Pancreas (tissue), 10 donors: ENCODE results near the gene FAU. TPM values are rescaled to one million over a fixed set of nuclear protein-coding genes. Genes with fewer than 3 reads are reported as not detected.

Experiments
- ATAC-seq, 4 donors: fragments of 200-7000 bp; cut with Tn5 transposase; one replicate each; pipeline versions ENCODE4 v1.8.0 to v1.9.1; 2020; ENCODE audit warnings: mild to moderate bottlenecking in 4 of 4, moderate library complexity in 4 of 4
- DNase-seq, 6 donors: peaks; one replicate each; pipeline ENCODE4 v3.0.0-alpha.2; 2020
- FAIRE-seq: peaks from 2 replicates; lab custom pipeline; 2012; peaks lifted over from hg19 to GRCh38; lab: Jason Lieb, UNC
- H3K27ac ChIP-seq, 4 donors: fragments of 200-600 bp; sonication (generic); 1 replicate in 3 of 4; 2 replicates in 1 of 4; pipeline versions ENCODE4 v1.5.0 to v1.8.0; 2020
- H3K27me3 ChIP-seq, 4 donors: fragments of 200-600 bp; one replicate each; pipeline ENCODE4 v1.8.0; 2021
- H3K36me3 ChIP-seq, 3 donors: fragments of 200-600 bp; sonication (generic) in 1 of 3; one replicate each; pipeline versions ENCODE4 v1.5.0 to v1.8.0; 2020 to 2021
- H3K4me1 ChIP-seq, 3 donors: fragments of 200-600 bp; one replicate each; pipeline ENCODE4 v1.8.0; 2021
- H3K4me3 ChIP-seq, 4 donors: fragments of 200-600 bp; sonication (generic) in 2 of 4; one replicate each; pipeline versions ENCODE4 v1.5.0 to v1.8.0; 2020 to 2021
- H3K9me3 ChIP-seq, 4 donors: fragments of 200-600 bp; one replicate each; pipeline ENCODE4 v1.8.0; 2021
- WGBS, 2 donors: extraction: QIAGEN DNeasy Blood & Tissue Kit; methylation state at CpG; one replicate each; pipeline ENCODE4 v1.1.7; 2013; 5-methylcytosine and 5-hydroxymethylcytosine counted together
- intact Hi-C, 3 donors: fragments of 100-400 bp; cut with DNase I; formaldehyde crosslinking; loops; one replicate each; pipeline versions ENCODE4 v1.11.1 to v1.14.2; 2022
- polyA plus RNA-seq, 2 donors: library from polyadenylated mRNA; stranded (reverse); fragments of 200-250 nt; gene quantifications; one replicate each; pipeline ENCODE4 v1.2.3, GENCODE V29; 2013
- total RNA-seq, 6 donors: library from RNA; stranded (reverse); fragmentation: NEBNext Ultra II Directional in 4 of 6; extraction: Animal tissue kit (Norgen Biotek cat#: 25700) in 4 of 6; gene quantifications; one replicate each; pipeline versions ENCODE4 v1.2.1 to v1.2.4, GENCODE V29; 2021 to 2023
- TF ChIP-seq, protein P1 (sequence below), 4 donors: fragments of 200-600 bp; sonication (generic) in 3 of 4; IDR thresholded peaks; one replicate each; pipeline versions ENCODE4 v1.5.0 to v1.8.0; 2021; ENCODE audit warnings: antibody characterized with exemption in 4 of 4
- donor health status: healthy with polysubstance abuse.
- donor health status: DM: no; HTN: no; CAD: no; lungs with moderate emphysema.
- donor health status: DM: no; HTN: no; CAD: no.
- donor health status: control.
- donor health status: control.
- donor health status: Bipolar disorder and iron deficiency.
- donor health status: DM: yes; HTN: yes; CAD: no.
- donor health status: DM: no; HTN: no; CAD: no.
- donor health status: DM: no; HTN: no; CAD: no.
- donor health status: DM: yes; HTN: yes; CAD: no.

FAU gene
- total and polyA plus RNA-seq, 8 donors = 493 to 810 (median 535) TPM

DNA sequence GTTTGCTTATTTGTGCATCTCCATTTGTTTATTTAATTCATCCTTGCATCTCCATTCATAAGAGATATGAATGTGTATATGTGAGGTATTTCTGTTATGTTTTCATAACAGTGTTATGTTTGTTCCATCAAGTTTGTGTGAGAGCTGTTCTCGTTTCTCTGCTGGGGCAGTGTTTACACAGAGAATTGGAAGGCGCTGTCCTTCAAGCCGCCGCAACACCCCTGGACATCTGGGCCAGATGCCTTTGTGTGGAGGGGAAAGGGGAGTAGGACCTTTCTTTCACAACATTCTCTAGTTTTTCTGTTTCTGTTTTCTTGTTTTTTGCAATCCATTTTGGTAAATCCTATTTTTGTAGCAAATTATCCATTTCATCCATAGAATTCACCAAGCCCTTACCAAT is 17.3 kb downstream of the FAU start:
- Histone ChIP-seq H3K27me3 (no peaks in the 10 kb centered on the region), H3K36me3 (peaks cover 0 to 21% (median 7%) of the 10 kb centered on the region in 3 donors), H3K27ac (peak overlapping the region in 3 of 4 donors; percentile 33 to 74 (median 35)), H3K4me1 (peaks cover 41 to 45% (median 42%) of the 10 kb centered on the region in 3 donors), H3K4me3 (no peak overlapping the region), H3K9me3 (no peaks in the 10 kb centered on the region)
- TF ChIP-seq, protein P1, sequence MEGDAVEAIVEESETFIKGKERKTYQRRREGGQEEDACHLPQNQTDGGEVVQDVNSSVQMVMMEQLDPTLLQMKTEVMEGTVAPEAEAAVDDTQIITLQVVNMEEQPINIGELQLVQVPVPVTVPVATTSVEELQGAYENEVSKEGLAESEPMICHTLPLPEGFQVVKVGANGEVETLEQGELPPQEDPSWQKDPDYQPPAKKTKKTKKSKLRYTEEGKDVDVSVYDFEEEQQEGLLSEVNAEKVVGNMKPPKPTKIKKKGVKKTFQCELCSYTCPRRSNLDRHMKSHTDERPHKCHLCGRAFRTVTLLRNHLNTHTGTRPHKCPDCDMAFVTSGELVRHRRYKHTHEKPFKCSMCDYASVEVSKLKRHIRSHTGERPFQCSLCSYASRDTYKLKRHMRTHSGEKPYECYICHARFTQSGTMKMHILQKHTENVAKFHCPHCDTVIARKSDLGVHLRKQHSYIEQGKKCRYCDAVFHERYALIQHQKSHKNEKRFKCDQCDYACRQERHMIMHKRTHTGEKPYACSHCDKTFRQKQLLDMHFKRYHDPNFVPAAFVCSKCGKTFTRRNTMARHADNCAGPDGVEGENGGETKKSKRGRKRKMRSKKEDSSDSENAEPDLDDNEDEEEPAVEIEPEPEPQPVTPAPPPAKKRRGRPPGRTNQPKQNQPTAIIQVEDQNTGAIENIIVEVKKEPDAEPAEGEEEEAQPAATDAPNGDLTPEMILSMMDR (IDR thresholded peaks at IDR 0.05) = no peak
- FAIRE-seq = no peak
- DNase-seq = no peak
- ATAC-seq = peak in 2 of 4 donors; percentile 17 to 32
- intact Hi-C loops = loop anchor here in 1 of 3 donors (10.0 kb wide), 1 partner anchor 250 kb away; no protein-coding TSS in a partner anchor
- WGBS, 2 donors = 15 to 21% methylated on average over 4 of the region's 4 CpGs

DNA sequence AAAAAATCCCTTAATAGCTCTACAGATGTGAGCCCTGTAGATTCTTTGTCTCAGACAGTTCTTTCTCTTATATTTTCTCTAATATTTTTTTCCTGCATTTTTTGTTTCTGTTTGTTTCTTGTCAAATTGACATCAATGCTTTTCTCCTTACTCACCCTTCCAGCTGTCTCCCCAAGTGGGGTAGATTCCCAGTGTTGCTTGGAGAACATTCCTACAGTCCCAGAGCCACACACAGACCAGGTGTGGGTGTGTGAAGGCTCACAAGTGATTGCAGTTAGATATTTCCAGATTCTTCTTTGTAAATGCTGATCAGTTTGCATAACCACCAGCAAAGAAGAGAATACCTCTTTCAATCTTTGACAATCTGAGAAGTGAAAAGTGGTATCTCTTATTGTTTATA is 18.5 kb downstream of the FAU start:
- Histone ChIP-seq H3K4me3 (no peak overlapping the region), H3K27ac (peak overlapping the region in 3 of 4 donors; percentile 33 to 74 (median 35)), H3K4me1 (peaks cover 41 to 45% (median 43%) of the 10 kb centered on the region in 3 donors), H3K36me3 (peaks cover 0 to 12% (median 4%) of the 10 kb centered on the region in 3 donors), H3K27me3 (no peaks in the 10 kb centered on the region), H3K9me3 (no peaks in the 10 kb centered on the region)
- DNase-seq = no peak
- TF ChIP-seq, protein P1 (IDR thresholded peaks at IDR 0.05) = no peak
- intact Hi-C loops = loop anchor here in 1 of 3 donors (10.0 kb wide), 1 partner anchor 249 kb away; no protein-coding TSS in a partner anchor
- ATAC-seq = no peak
- no peak for FAIRE-seq

DNA sequence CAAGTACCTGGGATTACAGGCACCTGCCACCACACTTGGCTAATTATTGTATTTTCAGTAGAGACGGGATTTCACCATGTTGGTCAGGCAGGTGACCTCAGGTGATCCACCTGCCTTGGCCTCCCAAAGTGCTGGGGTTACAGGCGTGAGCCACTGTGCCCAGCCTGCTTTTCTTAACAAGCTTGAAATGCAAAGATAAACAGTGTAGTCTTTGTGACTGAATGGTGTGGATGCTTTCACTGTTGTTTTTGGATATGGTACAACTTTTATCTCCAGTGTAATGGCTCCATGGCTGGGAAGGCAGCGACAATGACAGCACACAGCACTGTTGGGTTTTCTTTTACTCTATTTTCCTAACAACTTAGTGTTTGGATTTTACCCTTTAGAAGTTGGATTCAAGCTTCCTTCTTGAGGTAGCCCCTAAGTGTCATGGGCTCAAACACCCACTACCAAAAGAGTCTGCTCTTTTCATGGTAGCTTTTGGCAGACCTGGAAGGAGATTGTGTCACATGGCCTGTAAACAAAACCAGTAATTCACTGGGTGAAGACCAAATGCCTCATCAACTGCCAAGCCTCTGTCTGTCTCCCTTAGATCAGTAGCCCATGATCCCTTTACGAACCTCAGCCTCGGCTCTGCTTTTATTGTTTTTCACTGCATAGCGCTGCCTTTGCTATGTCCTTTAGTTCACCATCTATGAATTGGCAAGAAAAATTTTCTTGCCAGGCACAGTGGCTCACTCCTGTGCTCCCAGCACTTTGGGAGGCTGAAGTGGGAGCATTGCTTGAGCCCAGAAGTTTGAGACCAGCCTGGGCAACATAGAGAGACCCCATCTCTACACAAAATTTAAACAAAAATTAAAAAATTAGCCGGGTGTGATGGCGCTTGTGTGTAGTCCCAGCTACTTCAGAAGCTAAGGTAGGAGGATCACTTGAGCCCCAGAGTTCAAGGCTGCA is 19.5 kb downstream of the FAU start:
- 58 to 60% methylated on average over 8 of the region's 8 CpGs for WGBS, 2 donors
- peaks cover 0 to 9% (median 0%) of the 10 kb centered on the region in 3 donors for H3K36me3 ChIP-seq
- intact Hi-C loops = loop anchor here in 1 of 3 donors (10.0 kb wide), 1 partner anchor 248 kb away; no protein-coding TSS in a partner anchor
- no peaks in the 10 kb centered on the region for H3K27me3 ChIP-seq
- H3K27ac ChIP-seq = peak overlapping the region in 2 of 4 donors; percentile 28 to 74
- H3K4me1 ChIP-seq = peaks cover 41 to 47% (median 45%) of the 10 kb centered on the region in 3 donors
- no peak for FAIRE-seq
- H3K4me3 ChIP-seq = no peak overlapping the region
- ATAC-seq = peak; percentile 67 to 78 (median 72)
- DNase-seq = peak in 1 of 6 donors; percentile 53
- no peaks in the 10 kb centered on the region for H3K9me3 ChIP-seq
- TF ChIP-seq, protein P1 (IDR thresholded peaks at IDR 0.05) = no peak

DNA sequence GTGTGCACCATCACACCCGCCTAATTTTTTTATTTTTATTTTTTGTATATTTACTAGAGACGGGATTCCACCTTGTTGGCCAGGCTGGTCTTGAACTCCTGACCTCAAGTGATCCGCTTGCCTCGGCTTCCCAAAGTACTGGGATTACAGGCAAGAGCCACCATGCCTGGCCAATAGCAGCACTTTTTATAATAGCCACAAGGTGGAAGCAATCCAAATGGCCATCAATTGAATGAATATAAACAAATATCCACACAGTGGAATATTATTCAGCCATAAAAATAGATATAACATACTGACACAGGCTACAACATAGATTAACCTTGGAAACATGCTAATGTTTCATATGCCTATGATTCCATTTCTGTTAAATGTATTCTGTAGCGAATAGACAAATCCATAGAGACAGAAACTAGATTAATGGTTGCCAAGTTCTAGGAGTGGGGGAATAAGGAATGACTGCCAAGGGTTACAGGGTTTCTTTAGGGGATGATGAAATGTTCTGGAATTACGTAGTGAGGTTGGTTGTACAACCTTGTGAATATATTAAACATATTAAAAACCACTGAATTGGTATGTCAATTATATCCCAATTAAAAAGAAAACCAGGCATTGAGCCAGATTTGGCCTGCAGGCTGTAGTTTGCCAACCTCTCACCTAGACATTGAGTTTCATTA is 21.1 kb downstream of the FAU start:
- FAIRE-seq = no peak
- Histone ChIP-seq H3K4me3 (no peak overlapping the region), H3K27ac (peak overlapping the region in 2 of 4 donors; percentile 39 to 74), H3K27me3 (no peaks in the 10 kb centered on the region), H3K4me1 (peaks cover 44 to 51% (median 47%) of the 10 kb centered on the region in 3 donors), H3K36me3 (peaks cover 0 to 9% (median 0%) of the 10 kb centered on the region in 3 donors), H3K9me3 (no peaks in the 10 kb centered on the region)
- no peak for ATAC-seq
- TF ChIP-seq, protein P1 (IDR thresholded peaks at IDR 0.05) = no peak
- no peak for DNase-seq
- 74 to 76% methylated on average over 6 of the region's 6 CpGs for WGBS, 2 donors
- intact Hi-C loops = loop anchor here in 1 of 3 donors (10.0 kb wide), 1 partner anchor 246 kb away; no protein-coding TSS in a partner anchor
